Spinal cord (tissue), 10 donors: ENCODE data around the gene NEURL1. TPM values are rescaled to one million over a fixed set of nuclear protein-coding genes. Genes with fewer than 3 reads are reported as not detected.

Source experiments
- DNase-seq, 6 donors: peaks; one replicate each; pipeline versions ENCODE4 v3.0.0 to v3.0.0-alpha.2; 2013 to 2015; ENCODE audit warnings: low spot score in 6 of 6, low read depth in 4 of 6
- H3K27ac ChIP-seq: one replicate; pipeline ENCODE4 v1.5.1; 2013; ENCODE audit warnings: low read depth, low read length, control low read depth
- H3K27me3 ChIP-seq: one replicate; pipeline ENCODE4 v1.6.1; 2013; ENCODE audit warnings: low read length; ENCODE audit not compliant: control insufficient read depth, insufficient read depth
- H3K36me3 ChIP-seq: one replicate; pipeline ENCODE4 v1.6.1; 2013; ENCODE audit warnings: low read length; ENCODE audit not compliant: control insufficient read depth, insufficient read depth
- H3K4me1 ChIP-seq: one replicate; pipeline ENCODE4 v1.6.1; 2013; ENCODE audit warnings: low read length; ENCODE audit not compliant: control insufficient read depth, insufficient read depth
- H3K4me3 ChIP-seq: one replicate; pipeline ENCODE4 v1.5.1; 2013; ENCODE audit warnings: low read depth, low read length, control low read depth
- H3K9me3 ChIP-seq: one replicate; pipeline ENCODE4 v1.6.1; 2013; ENCODE audit warnings: low read length; ENCODE audit not compliant: control insufficient read depth, insufficient read depth
- WGBS: methylation state at CpG from one replicate; pipeline ENCODE4 v1.1.5; 2013; ENCODE audit warnings: missing lambda C conversion rate; ENCODE audit not compliant: insufficient coverage; 5-methylcytosine and 5-hydroxymethylcytosine counted together
- polyA plus RNA-seq, 2 donors: library from polyadenylated mRNA; unstranded; fragments of 120-200 nt; gene quantifications; one replicate each; pipeline ENCODE4 v1.2.1, GENCODE V29; 2013; ENCODE audit not compliant: insufficient read length in 2 of 2
- total RNA-seq, 2 donors: library from RNA; depleted of rRNA in 1 of 2; stranded (reverse); fragments of 120-200 nt in 1 of 2; fragments of >200 nt in 1 of 2; gene quantifications; one replicate each; pipeline versions ENCODE4 v1.2.3 to v1.2.4, GENCODE V29; 2013 to 2014
- donor health status: healthy.

Gene NEURL1
- total and polyA plus RNA-seq, 4 donors = 7.3 to 34.8 (median 18.2) TPM

DNA sequence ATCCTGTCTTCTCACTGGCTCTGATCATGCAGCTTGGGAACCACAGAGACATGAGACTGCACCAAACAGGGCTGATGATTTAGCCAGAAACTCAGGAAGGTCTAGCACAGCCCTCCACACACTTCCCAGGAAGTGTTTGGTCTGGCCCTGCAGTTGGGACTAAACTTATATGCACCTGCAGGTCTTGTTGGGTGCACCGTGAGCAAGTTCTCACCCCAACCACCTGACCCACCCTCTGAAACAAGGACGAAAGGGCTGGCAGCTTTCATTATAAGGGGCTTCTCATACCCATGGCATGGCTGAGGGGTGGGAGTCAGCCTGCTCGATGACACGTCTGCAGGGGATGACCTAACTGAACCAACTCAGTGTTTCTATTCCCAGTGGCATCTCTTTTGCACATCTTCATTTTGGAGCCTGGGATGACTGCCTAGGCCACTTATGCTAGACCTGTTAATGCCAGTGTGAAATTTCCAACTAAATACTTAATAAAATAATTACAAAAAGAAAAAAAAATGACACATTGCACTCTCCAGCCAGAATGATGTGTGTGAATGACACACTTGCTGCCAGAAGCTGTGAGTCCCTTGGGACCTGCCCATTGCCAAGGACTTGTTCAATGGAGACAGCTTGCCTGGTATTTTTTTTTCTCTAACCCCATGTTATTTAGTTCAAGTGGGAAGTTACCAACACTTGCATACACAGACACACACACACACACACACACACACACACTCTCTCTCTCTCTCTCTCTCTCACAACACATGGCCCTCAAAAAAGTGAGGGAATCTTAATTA, 102.6 kb downstream of the NEURL1 start:
- 73% methylated on average over 2 of the region's 4 CpGs for WGBS
- Histone ChIP-seq H3K4me1 (peaks cover 22% of the 10 kb centered on the region), H3K27ac (no peak overlapping the region), H3K36me3 (peaks cover 24% of the 10 kb centered on the region), H3K9me3 (no peaks in the 10 kb centered on the region), H3K27me3 (no peaks in the 10 kb centered on the region), H3K4me3 (no peak overlapping the region)
- peak in 1 of 6 donors; percentile 14 for DNase-seq

DNA sequence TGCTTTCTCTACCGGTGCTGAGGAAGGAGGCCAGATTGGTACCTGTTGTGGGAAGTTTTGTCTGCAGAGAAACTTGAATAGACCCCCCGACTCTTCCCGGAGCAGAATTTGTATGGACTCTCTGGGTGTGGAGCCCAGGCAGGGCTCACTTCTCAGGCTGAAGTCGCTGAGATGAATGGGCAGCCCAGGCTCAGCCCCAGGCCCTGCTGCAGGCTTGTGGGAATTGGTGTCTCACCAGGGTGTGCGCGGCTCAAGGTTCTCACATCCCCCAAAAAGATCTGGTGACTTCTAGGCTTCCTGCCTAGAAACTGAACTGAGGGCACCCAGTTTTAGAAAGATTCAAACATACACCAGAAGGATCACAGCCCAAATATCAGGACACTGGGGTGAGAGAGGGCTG, 103.5 kb downstream of the NEURL1 start:
- Histone ChIP-seq H3K36me3 (peaks cover 30% of the 10 kb centered on the region), H3K9me3 (no peaks in the 10 kb centered on the region), H3K4me3 (no peak overlapping the region), H3K4me1 (peaks cover 23% of the 10 kb centered on the region), H3K27ac (no peak overlapping the region), H3K27me3 (no peaks in the 10 kb centered on the region)
- DNase-seq = no peak
- WGBS = 80% methylated on average over 6 of the region's 6 CpGs

DNA sequence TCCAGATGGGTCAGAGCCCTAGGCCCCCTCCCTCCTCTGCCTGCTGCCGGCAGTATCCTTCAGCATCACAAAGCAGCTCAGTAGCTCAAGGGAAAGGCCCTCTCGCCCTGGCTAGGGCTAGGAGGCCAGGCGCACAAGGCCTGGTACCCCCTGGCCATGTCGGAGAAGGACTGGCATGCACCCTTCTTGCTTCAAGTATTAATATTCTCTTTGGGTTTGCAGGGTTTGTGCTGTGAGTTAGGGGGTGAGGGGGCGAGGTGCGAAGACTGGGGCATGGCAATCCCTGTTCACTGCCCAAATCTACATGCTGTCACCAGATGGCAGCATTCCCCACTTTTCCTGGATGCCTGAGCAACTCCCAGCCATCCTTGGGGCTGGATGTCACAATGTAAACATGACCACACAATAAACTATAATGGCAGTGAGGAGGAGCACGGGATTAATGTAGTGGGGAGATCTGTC, 105.2 kb downstream of the NEURL1 start:
- peaks cover 36% of the 10 kb centered on the region for H3K36me3 ChIP-seq
- no peak overlapping the region for H3K4me3 ChIP-seq
- no peaks in the 10 kb centered on the region for H3K27me3 ChIP-seq
- WGBS = 54% methylated on average over 4 of the region's 7 CpGs
- no peak overlapping the region for H3K27ac ChIP-seq
- no peaks in the 10 kb centered on the region for H3K9me3 ChIP-seq
- peaks cover 20% of the 10 kb centered on the region for H3K4me1 ChIP-seq
- peak in 3 of 6 donors; percentile 65 to 91 (median 91) for DNase-seq

DNA sequence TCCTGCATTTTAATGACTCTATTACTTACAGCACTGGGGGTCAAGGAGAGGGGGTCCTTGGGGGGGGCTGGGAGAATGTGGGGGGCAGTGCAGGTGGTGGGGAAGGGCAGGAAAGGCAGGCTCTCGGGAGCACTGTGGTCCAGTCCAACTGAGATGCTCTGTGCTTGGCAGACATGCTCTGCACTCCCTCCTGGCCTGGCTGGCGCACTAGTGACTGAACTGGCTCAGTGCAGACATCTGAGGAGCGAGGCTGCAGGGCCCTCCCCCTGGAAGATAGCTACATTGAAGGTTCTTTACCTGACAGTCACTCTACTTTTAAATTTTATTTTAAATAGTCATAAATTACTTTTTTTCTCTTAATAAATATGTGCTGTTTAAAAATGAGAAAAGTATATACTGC, 105.7 kb downstream of the NEURL1 start:
- no peak for DNase-seq
- no peak overlapping the region for H3K27ac ChIP-seq
- H3K9me3 ChIP-seq = no peaks in the 10 kb centered on the region
- H3K4me3 ChIP-seq = no peak overlapping the region
- peaks cover 36% of the 10 kb centered on the region for H3K36me3 ChIP-seq
- no peaks in the 10 kb centered on the region for H3K27me3 ChIP-seq
- H3K4me1 ChIP-seq = peaks cover 20% of the 10 kb centered on the region
- WGBS = 38% methylated on average over 2 of the region's 3 CpGs

DNA sequence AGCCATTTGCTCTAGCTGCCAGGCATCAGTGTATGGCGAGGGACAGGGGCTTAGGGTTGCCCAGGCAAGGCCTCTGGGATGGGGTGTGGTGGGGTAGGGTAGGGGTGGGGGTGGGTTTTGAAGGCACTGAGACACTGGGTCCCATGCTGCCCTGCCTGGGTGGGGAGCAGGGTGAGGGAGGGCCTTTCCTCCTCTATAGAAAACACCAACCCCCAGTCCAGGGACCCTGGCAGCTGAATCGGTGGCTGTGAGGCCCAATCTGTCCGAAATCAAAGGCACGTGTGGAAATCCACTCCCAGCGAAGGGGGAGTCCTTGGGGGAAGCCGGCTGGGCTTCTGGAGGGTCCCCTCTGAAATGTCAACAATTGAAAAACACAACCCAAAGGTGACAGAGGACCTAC, 106.4 kb downstream of the NEURL1 start:
- Histone ChIP-seq H3K27ac (peak overlapping the region; percentile 15), H3K27me3 (no peaks in the 10 kb centered on the region), H3K9me3 (no peaks in the 10 kb centered on the region), H3K4me3 (no peak overlapping the region), H3K4me1 (peaks cover 20% of the 10 kb centered on the region), H3K36me3 (peaks cover 36% of the 10 kb centered on the region)
- no CpG with 5 or more reads among the region's 6 CpGs for WGBS
- no peak for DNase-seq

DNA sequence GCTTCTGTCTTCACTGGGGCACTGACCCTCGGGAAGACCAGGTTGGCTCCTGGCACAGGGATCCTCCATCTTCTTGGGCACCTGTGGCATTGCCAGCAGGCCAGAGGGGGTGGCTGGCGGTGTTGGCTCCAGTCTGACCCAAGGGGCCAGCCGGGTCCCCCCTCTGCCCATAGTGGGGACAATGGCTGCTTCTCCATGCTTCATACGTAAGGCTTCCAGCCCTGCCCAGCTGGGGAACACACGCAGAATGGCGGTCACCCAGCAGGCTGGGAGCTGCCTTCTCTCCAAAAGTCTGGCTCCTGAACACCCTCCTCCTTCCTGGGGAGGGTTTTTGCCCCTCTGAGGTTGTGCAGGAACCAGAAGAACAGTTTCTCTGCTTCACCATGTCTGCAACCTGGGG, 106.8 kb downstream of the NEURL1 start:
- Histone ChIP-seq H3K27me3 (no peaks in the 10 kb centered on the region), H3K4me3 (no peak overlapping the region), H3K36me3 (peaks cover 36% of the 10 kb centered on the region), H3K9me3 (no peaks in the 10 kb centered on the region), H3K4me1 (peaks cover 20% of the 10 kb centered on the region), H3K27ac (no peak overlapping the region)
- 83% methylated on average over 4 of the region's 6 CpGs for WGBS
- DNase-seq = no peak

DNA sequence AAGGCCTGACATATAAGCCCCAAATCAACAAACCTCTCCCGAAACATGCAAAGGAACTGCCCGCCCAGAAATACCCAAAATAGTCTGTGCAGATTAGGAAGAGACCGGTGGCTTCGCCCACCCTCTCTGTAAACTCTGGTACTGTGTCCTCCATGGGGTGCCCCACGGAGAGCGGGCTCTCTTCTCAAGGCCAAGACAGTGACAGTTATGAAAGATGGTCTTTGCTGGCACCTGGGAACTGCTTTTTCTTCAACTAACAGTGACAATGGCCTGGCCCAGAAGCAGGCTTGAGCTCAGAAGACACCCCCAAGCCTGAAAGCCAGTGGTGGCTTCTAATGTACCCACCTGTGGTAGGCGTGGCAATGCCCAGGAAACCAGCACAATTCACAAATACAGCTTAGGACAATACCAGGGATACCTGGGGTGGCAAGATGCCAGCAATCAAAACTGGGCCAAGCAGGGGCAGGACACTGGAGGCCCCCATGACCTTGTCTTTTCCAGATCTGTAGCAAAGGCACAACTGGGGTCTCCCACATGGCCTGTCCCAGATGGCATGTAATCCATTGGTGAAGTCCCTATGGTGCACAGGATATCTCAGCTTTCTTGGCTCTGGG, 107.6 kb downstream of the NEURL1 start:
- 90% methylated on average over 2 of the region's 7 CpGs for WGBS
- peaks cover 36% of the 10 kb centered on the region for H3K36me3 ChIP-seq

DNA sequence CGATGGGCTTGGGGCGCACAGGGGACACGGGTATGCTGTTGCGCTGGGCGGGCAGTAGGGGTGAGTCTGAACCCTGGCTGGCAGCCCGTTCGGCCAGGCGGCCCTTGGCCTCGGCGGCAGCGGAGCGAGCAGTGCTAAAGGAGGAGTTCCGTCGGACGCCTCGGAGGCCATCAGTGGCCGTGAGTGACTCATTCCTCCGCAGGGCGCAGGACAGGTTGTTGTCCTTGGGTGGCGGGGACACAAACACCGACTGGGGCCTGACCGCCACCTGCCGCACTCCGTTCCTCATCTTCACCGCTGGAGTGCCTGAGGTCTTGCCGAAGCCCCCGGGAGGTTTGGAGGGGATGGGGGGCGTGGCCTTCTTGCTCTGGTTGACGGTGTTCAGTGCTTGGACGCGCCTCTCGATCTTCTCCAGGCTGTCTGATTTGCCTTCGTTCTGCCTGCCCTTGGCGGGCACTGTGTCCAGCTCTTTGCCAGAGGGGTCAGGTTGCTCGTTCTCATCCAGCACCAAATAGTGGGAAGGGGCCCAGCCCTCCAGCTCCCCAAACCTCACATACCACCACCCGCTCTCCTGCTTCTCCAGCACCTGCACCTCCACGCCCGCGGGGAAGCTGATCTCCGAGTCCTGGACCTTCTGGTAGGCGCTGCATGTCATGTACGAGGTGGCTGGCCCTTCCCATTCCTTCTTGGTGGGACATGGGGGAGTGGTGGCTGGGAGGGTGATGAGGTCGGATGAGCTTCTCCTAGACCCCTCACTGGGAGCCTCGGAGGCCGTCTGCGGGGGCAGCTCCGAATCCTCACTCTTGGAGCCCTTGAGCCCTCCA, 108.7 kb downstream of the NEURL1 start:
- DNase-seq = no peak
- peaks cover 36% of the 10 kb centered on the region for H3K36me3 ChIP-seq
- WGBS = 96% methylated on average over 34 of the region's 47 CpGs
- H3K27me3 ChIP-seq = no peaks in the 10 kb centered on the region
- H3K27ac ChIP-seq = no peak overlapping the region
- H3K9me3 ChIP-seq = no peaks in the 10 kb centered on the region
- H3K4me1 ChIP-seq = peaks cover 20% of the 10 kb centered on the region
- no peak overlapping the region for H3K4me3 ChIP-seq

More for the DNA sequence above, 107.6 kb downstream of the NEURL1 start:
- Histone ChIP-seq H3K4me3 (no peak overlapping the region), H3K27ac (peak overlapping the region; percentile 29), H3K9me3 (no peaks in the 10 kb centered on the region), H3K4me1 (peaks cover 20% of the 10 kb centered on the region), H3K27me3 (no peaks in the 10 kb centered on the region)
- no peak for DNase-seq

DNA sequence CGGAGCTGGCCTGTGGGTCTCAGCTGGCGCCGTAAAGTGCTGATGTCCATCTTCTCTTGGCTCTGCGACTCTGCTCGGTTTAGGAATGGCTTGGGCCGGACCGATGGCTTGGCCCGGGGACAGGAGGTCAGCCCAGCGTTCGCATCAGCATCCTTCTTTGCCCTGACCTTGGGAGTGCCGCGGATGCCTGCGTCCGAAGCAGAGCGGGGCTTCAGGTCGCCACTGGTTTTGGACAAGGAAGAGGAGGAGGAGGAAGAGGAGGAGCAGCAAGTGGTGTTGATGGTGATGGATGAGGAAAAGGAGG, 109.3 kb downstream of the NEURL1 start:
- Histone ChIP-seq H3K36me3 (peaks cover 36% of the 10 kb centered on the region), H3K9me3 (no peaks in the 10 kb centered on the region), H3K27me3 (no peaks in the 10 kb centered on the region), H3K4me3 (no peak overlapping the region), H3K27ac (no peak overlapping the region), H3K4me1 (peaks cover 20% of the 10 kb centered on the region)
- 94% methylated on average over 15 of the region's 16 CpGs for WGBS
- DNase-seq = no peak
